Endothelial cell of umbilical vein (primary cell): Measurements from ENCODE around the gene DPY19L3. TPM values are rescaled to one million over a fixed set of nuclear protein-coding genes. Genes with fewer than 3 reads are reported as not detected.

Source experiments
- BruUV-seq: library from RNA; stranded (reverse); fragments of 400-500 nt; replicated peaks from 2 replicates; lab custom pipeline; 2021; lab: Mats Ljungman, UMichigan
- CTCF ChIA-PET: fragments of 300-600, 350-600 bp; sonication (Branson Sonifier 250); formaldehyde crosslinking; loops from one replicate; lab custom pipeline; 2021; ENCODE audit warnings: antibody characterized with exemption, inconsistent platforms; lab: Charles Lee
- POLR2A ChIA-PET: fragments of 300-600, 350-600 bp; sonication (Branson Sonifier 250); formaldehyde crosslinking; loops from one replicate; lab custom pipeline; 2021; ENCODE audit warnings: antibody characterized with exemption, inconsistent platforms; lab: Charles Lee
- DNase-seq: peaks from one replicate; pipeline ENCODE4 v3.0.0-alpha.2; 2011; ENCODE audit warnings: low read depth, low spot score
- FAIRE-seq: peaks from 2 replicates; lab custom pipeline; 2011; peaks lifted over from hg19 to GRCh38; lab: Jason Lieb, UNC
- H2AFZ ChIP-seq: 2 replicates; pipeline ENCODE4 v1.6.0; 2012; ENCODE audit warnings: low read depth, low read length, control low read depth, inconsistent platforms
- H3K27ac ChIP-seq: 2 replicates; pipeline ENCODE4 v1.5.1; 2011; ENCODE audit warnings: low read depth, mild to moderate bottlenecking, control low read depth, low read length, moderate library complexity; ENCODE audit not compliant: insufficient read depth
- H3K27me3 ChIP-seq, 2 experiments: 2 replicates each; pipeline versions ENCODE4 v1.6.0 to v1.6.1; 2011; ENCODE audit warnings: low read length in 2 of 2, mixed read lengths in 1 of 2; ENCODE audit not compliant: control insufficient read depth in 2 of 2, insufficient read depth in 2 of 2
- H3K36me3 ChIP-seq, 2 experiments: 2 replicates in 1 of 2; 3 replicates in 1 of 2; pipeline ENCODE4 v1.5.1; 2011; ENCODE audit warnings: low read length in 2 of 2, mild to moderate bottlenecking in 1 of 2, moderate library complexity in 1 of 2; ENCODE audit not compliant: control insufficient read depth in 2 of 2, insufficient read depth in 2 of 2; ENCODE audit errors: extremely low read depth in 1 of 2
- H3K4me1 ChIP-seq: 3 replicates; pipeline ENCODE4 v1.5.1; 2011; ENCODE audit warnings: mild to moderate bottlenecking, low read length; ENCODE audit not compliant: control insufficient read depth, insufficient read depth; ENCODE audit errors: extremely low read depth
- H3K4me2 ChIP-seq: 2 replicates; pipeline ENCODE4 v1.6.1; 2011; ENCODE audit warnings: low read length, control low read depth, mixed read lengths; ENCODE audit not compliant: insufficient read depth
- H3K4me3 ChIP-seq, 3 experiments: fragments of 200-600 bp in 1 of 3; sonication (generic), shearing (Covaris generic) in 1 of 3; replicated peaks in 1 of 3; 2 replicates each; pipeline ENCODE4 v1.5.1; 2011 to 2016; ENCODE audit warnings: control low read depth in 3 of 3, low read length in 3 of 3, mild to moderate bottlenecking in 2 of 3, inconsistent platforms in 1 of 3, low read depth in 1 of 3, moderate library complexity in 1 of 3; ENCODE audit not compliant: insufficient read depth in 1 of 3
- H3K79me2 ChIP-seq: 2 replicates; pipeline ENCODE4 v1.6.0; 2012; ENCODE audit warnings: low read length, inconsistent platforms; ENCODE audit not compliant: control insufficient read depth, insufficient read depth
- H3K9ac ChIP-seq: replicated peaks from 2 replicates; pipeline ENCODE3; 2011; ENCODE audit warnings: low read length, control low read depth; ENCODE audit not compliant: insufficient read depth; ENCODE audit errors: extremely low read depth
- H3K9me1 ChIP-seq: replicated peaks from 3 replicates; pipeline ENCODE4 v1.6.0; 2011; ENCODE audit warnings: mild to moderate bottlenecking, low read length; ENCODE audit not compliant: control insufficient read depth, insufficient read depth; ENCODE audit errors: extremely low read depth
- H3K9me3 ChIP-seq: replicated peaks from 2 replicates; pipeline ENCODE4 v1.5.1; 2012; ENCODE audit warnings: low read length, inconsistent platforms; ENCODE audit not compliant: control insufficient read depth, insufficient read depth
- H4K20me1 ChIP-seq: replicated peaks from 2 replicates; pipeline ENCODE3; 2011; ENCODE audit warnings: mild to moderate bottlenecking, low read length; ENCODE audit not compliant: control insufficient read depth, insufficient read depth; ENCODE audit errors: extremely low read depth
- EZH2 ChIP-seq: IDR thresholded peaks from 2 replicates; pipeline ENCODE4 v1.6.1; 2012; ENCODE audit warnings: borderline replicate concordance, low read depth, mild to moderate bottlenecking, moderate library complexity, low read length, inconsistent platforms; ENCODE audit not compliant: severe bottlenecking
- FOS ChIP-seq: IDR thresholded peaks from 2 replicates; pipeline ENCODE4 v1.6.1; 2011; ENCODE audit warnings: mild to moderate bottlenecking, low read length, moderate library complexity, borderline replicate concordance; ENCODE audit not compliant: insufficient read depth
- GATA2 ChIP-seq: IDR thresholded peaks from 2 replicates; pipeline ENCODE4 v1.7.0; 2011; ENCODE audit warnings: low read depth, mild to moderate bottlenecking, moderate library complexity, mixed read lengths, low read length; ENCODE audit not compliant: insufficient read length, insufficient read depth
- JUN ChIP-seq: IDR thresholded peaks from 2 replicates; pipeline ENCODE4 v1.6.1; 2011; ENCODE audit warnings: borderline replicate concordance, low read depth; ENCODE audit not compliant: insufficient read length, insufficient read depth
- MYC ChIP-seq: IDR thresholded peaks from one replicate; pipeline ENCODE4 v1.6.1; 2011; ENCODE audit warnings: mild to moderate bottlenecking, low read depth, low read length
- POLR2A ChIP-seq: IDR thresholded peaks from 2 replicates; pipeline ENCODE4 v1.6.1; 2012; ENCODE audit warnings: low read depth, mild to moderate bottlenecking, control low read depth, low read length
- POLR2AphosphoS5 ChIP-seq: IDR thresholded peaks from 2 replicates; pipeline ENCODE4 v1.6.1; 2012; ENCODE audit warnings: low read depth, mild to moderate bottlenecking, control low read depth, low read length, moderate library complexity; ENCODE audit not compliant: insufficient read depth
- dilution Hi-C: fragments of 300-500 bp; cut with MboI; formaldehyde crosslinking; loops from one replicate; pipeline ENCODE4 v1.15.0; 2019; ENCODE audit warnings: low sequenced_read_pairs; ENCODE audit not compliant: extremely low pct_ligation_motif_present
- intact Hi-C: fragments of 100-400 bp; cut with micrococcal nuclease; formaldehyde crosslinking; loops from one replicate; pipeline ENCODE4 v1.10.0; 2022
- polyA plus RNA-seq, 4 experiments: library from polyadenylated mRNA; depleted of rRNA in 3 of 4; stranded (reverse) in 3 of 4; unstranded in 1 of 4; fragments of >200 nt; gene quantifications; 2 replicates each; pipeline versions ENCODE4 v1.2.1 to v1.2.3, GENCODE V29; 2011 to 2012; ENCODE audit warnings: missing spikeins in 1 of 4
- total RNA-seq: library from RNA; stranded (reverse); gene quantifications from 2 replicates; pipeline ENCODE4 v1.2.3, GENCODE V29; 2021
- TF ChIP-seq, protein P1 (sequence below), 2 donors: IDR thresholded peaks; 1 replicate in 1 of 2; 2 replicates in 1 of 2; pipeline ENCODE4 v1.5.1; 2011; ENCODE audit warnings: low read length in 2 of 2, mild to moderate bottlenecking in 2 of 2, moderate library complexity in 2 of 2, control low read depth in 1 of 2, inconsistent platforms in 1 of 2, low read depth in 1 of 2; ENCODE audit not compliant: insufficient read depth in 1 of 2; ENCODE audit errors: extremely low read depth in 1 of 2
- TF ChIP-seq, protein P2 (sequence below): IDR thresholded peaks from 2 replicates; pipeline ENCODE4 v1.6.1; 2011; ENCODE audit not compliant: insufficient read depth, insufficient read length

The DPY19L3 gene
- total and polyA plus RNA-seq, 2 donors (not counting 3 experiments of a cell fraction or from before 2014, with no cell fraction given): 36.1 to 39.5 TPM

DNA sequence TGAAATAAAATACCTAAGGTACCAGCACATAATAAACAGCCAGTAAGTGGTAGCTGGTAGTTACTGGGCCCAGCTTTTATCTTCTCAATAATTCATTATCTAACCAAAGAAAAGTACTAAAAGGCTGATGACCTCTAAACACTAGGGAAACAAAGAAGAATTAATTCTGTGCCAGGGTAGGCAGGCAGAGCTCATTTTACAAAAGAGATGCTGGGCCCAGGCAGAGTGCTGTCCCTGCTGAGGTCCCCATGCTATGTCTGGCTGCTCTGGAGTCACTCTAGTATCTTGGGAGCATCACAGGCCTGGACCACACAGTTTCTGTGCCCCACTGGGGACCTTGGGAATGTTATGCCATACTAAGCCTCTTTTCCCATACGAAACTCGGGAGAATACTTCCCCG, 41.9 kb upstream of the DPY19L3 start:
- dilution Hi-C loops (no loop called here), intact Hi-C loops (no loop called here)
- no peaks in the 10 kb centered on the region for H3K9me1 ChIP-seq
- no peak for TF ChIP-seq POLR2AphosphoS5
- TF ChIP-seq JUN: no peak
- no peak for TF ChIP-seq EZH2
- no peak for TF ChIP-seq POLR2A
- TF ChIP-seq FOS: no peak
- TF ChIP-seq, protein P1, sequence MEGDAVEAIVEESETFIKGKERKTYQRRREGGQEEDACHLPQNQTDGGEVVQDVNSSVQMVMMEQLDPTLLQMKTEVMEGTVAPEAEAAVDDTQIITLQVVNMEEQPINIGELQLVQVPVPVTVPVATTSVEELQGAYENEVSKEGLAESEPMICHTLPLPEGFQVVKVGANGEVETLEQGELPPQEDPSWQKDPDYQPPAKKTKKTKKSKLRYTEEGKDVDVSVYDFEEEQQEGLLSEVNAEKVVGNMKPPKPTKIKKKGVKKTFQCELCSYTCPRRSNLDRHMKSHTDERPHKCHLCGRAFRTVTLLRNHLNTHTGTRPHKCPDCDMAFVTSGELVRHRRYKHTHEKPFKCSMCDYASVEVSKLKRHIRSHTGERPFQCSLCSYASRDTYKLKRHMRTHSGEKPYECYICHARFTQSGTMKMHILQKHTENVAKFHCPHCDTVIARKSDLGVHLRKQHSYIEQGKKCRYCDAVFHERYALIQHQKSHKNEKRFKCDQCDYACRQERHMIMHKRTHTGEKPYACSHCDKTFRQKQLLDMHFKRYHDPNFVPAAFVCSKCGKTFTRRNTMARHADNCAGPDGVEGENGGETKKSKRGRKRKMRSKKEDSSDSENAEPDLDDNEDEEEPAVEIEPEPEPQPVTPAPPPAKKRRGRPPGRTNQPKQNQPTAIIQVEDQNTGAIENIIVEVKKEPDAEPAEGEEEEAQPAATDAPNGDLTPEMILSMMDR (IDR thresholded peaks at IDR 0.05; ENCODE audit: extremely low read depth in 1 of 2, insufficient read depth in 1 of 2, low read depth in 1 of 2, low read length in 2 of 2): no peak
- DNase-seq (no peak), FAIRE-seq (no peak)
- no peaks in the 10 kb centered on the region for H3K4me1 ChIP-seq
- no peak overlapping the region for H2AFZ ChIP-seq
- no peak overlapping the region for H3K27ac ChIP-seq
- H3K27me3 ChIP-seq: no peaks in the 10 kb centered on the region
- peaks cover 5% of the 10 kb centered on the region for H4K20me1 ChIP-seq
- no peaks in the 10 kb centered on the region for H3K9me3 ChIP-seq
- peaks cover 4 to 17% of the 10 kb centered on the region in 2 experiments for H3K36me3 ChIP-seq
- CTCF ChIA-PET: interaction anchor here (1.0 kb wide), 1 partner anchor 11 kb away, joined by 3 read pairs; no protein-coding TSS in a partner anchor
- no peak overlapping the region for H3K4me3 ChIP-seq
- POLR2A ChIA-PET: no interaction called here
- H3K9ac ChIP-seq: no peak overlapping the region
- H3K79me2 ChIP-seq: peaks cover 59% of the 10 kb centered on the region
- H3K4me2 ChIP-seq: no peak overlapping the region
- no TSS peak for BruUV-seq

DNA sequence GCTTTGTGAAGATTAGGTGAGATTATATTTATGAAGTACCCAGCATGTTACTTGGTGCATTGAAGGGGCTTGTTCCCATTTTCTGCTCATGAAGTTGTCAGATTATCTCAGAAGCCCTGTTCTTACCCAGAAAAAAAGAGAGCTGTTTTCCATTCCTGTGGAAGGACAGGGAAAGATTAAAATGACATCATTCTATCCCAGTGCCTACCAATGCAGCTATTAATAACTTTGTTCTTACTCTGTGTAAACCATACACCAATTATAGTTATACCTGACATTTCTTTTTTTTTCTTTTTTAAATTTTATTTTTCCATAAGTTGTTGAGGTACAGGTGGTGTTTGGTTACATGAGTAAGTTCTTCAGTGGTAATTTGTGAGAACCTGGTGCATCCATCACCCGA, 41.5 kb upstream of the DPY19L3 start:
- ChIA-PET POLR2A (no interaction called here), CTCF (interaction anchor here (1.0 kb wide), 1 partner anchor 10 kb away, joined by 3 read pairs; no protein-coding TSS in a partner anchor)
- peaks cover 3% of the 10 kb centered on the region for H4K20me1 ChIP-seq

More for the DNA sequence above, 41.5 kb upstream of the DPY19L3 start:
- TF ChIP-seq JUN: no peak
- TF ChIP-seq GATA2: no peak
- no peak for TF ChIP-seq FOS
- TF ChIP-seq, protein P1 (IDR thresholded peaks at IDR 0.05; ENCODE audit: extremely low read depth in 1 of 2, insufficient read depth in 1 of 2, low read depth in 1 of 2, low read length in 2 of 2): no peak
- TF ChIP-seq EZH2: no peak
- TF ChIP-seq, protein P2, sequence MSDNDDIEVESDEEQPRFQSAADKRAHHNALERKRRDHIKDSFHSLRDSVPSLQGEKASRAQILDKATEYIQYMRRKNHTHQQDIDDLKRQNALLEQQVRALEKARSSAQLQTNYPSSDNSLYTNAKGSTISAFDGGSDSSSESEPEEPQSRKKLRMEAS: no peak
- TF ChIP-seq POLR2AphosphoS5: no peak
- TF ChIP-seq POLR2A: no peak
- no peak for TF ChIP-seq MYC
- H3K9me3 ChIP-seq: no peaks in the 10 kb centered on the region
- no peaks in the 10 kb centered on the region for H3K9me1 ChIP-seq
- peaks cover 4 to 16% of the 10 kb centered on the region in 2 experiments for H3K36me3 ChIP-seq
- DNase-seq (no peak), FAIRE-seq (no peak)
- no peaks in the 10 kb centered on the region for H3K27me3 ChIP-seq
- H3K79me2 ChIP-seq: peaks cover 59% of the 10 kb centered on the region
- intact Hi-C loops: no loop called here
- H3K4me1 ChIP-seq: no peaks in the 10 kb centered on the region
- H3K9ac ChIP-seq: no peak overlapping the region
- H3K27ac ChIP-seq: no peak overlapping the region
- H3K4me3 ChIP-seq: no peak overlapping the region
- dilution Hi-C loops: no loop called here
- BruUV-seq: no TSS peak
- no peak overlapping the region for H3K4me2 ChIP-seq
- no peak overlapping the region for H2AFZ ChIP-seq
